Activated B cell treated with CpG ODN at 0.5 μM for 24 hours (primary cell): ENCODE results near the gene F2RL2. TPM values are rescaled to one million over a fixed set of nuclear protein-coding genes. Genes with fewer than 3 reads are reported as not detected.

Source experiments
- ATAC-seq: fragments of 200-7000 bp; cut with Tn5 transposase; one replicate; pipeline ENCODE4 v1.10.0; 2021; ENCODE audit warnings: low read depth, mild to moderate bottlenecking, moderate library complexity
- CTCF ChIA-PET: fragments of 350-600 bp; sonication (Branson Sonifier 250); formaldehyde crosslinking; loops from one replicate; lab custom pipeline; 2021; ENCODE audit warnings: antibody characterized with exemption; lab: Charles Lee
- POLR2A ChIA-PET: fragments of 350-600 bp; sonication (Branson Sonifier 250); formaldehyde crosslinking; loops from one replicate; lab custom pipeline; 2021; ENCODE audit warnings: antibody characterized with exemption; lab: Charles Lee
- DNase-seq: peaks from one replicate; pipeline ENCODE4 v3.0.0; 2022
- H3K27ac Mint-ChIP-seq: one replicate; pipeline ENCODE4 v1.8.0; 2020; ENCODE audit warnings: mixed read lengths
- H3K27me3 Mint-ChIP-seq: one replicate; pipeline ENCODE4 v1.8.0; 2021; ENCODE audit warnings: mixed read lengths
- H3K36me3 Mint-ChIP-seq: one replicate; pipeline ENCODE4 v1.8.0; 2021; ENCODE audit warnings: low read depth, mixed read lengths
- H3K4me1 Mint-ChIP-seq: one replicate; pipeline ENCODE4 v1.8.0; 2021; ENCODE audit warnings: mixed read lengths
- H3K4me3 Mint-ChIP-seq: one replicate; pipeline ENCODE4 v1.8.0; 2020; ENCODE audit warnings: mild to moderate bottlenecking, mixed read lengths
- H3K9me3 Mint-ChIP-seq: one replicate; pipeline ENCODE4 v1.8.0; 2020; ENCODE audit warnings: mixed read lengths
- CTCF ChIP-seq: fragments of 200-600 bp; IDR thresholded peaks from one replicate; pipeline ENCODE4 v1.8.0; 2022; ENCODE audit warnings: antibody characterized with exemption, mild to moderate bottlenecking
- intact Hi-C: fragments of 100-400 bp; cut with micrococcal nuclease; formaldehyde crosslinking; loops from one replicate; pipeline ENCODE4 v1.15.1; 2024
- total RNA-seq: library from RNA; stranded (reverse); gene quantifications from 2 replicates; pipeline ENCODE4 v1.2.3, GENCODE V29; 2022

Gene F2RL2
- total RNA-seq, 1 donor from 2014 or later, result not detected

DNA sequence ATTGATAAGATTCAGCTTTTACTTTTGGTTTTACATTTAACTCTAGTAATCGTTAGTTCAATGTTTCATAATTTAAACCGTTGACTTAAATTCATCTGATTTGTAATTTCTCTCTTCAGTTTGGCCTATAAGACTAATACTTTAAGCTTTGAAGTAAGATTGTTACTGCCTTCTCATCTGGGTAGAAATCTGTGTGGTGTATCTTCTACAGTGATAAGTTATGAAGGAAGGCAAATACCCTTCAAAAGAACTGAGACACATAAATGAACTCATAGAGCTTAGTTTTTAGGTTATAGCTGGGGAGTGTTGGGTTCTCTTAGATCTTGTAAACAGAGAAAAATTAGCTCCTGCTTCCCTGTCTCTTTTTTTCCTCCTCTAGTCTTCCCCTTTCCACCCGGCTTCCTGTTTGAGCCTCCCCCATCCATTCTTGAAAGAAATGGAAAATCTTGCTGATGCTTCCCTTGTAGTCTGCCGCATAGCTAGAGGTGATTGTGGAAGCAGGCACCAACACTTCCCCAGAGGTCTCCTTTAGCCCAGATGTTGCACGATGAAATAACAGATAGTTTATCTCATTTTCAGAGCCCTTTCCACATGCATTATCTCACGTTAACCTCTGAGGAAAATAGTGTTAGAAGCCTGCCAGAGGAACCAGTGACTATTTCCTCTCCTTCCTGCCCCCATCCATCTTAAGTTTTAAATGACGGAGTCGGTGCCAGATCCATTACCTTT, 2.0 kb upstream of the F2RL2 start:
- H3K36me3 Mint-ChIP-seq, result peaks cover 3% of the 10 kb centered on the region
- POLR2A ChIA-PET, result no interaction called here
- CTCF ChIA-PET, result no interaction called here
- TF ChIP-seq CTCF, result no peak
- no peaks in the 10 kb centered on the region for H3K27me3 Mint-ChIP-seq
- intact Hi-C loops, result no loop called here
- H3K27ac Mint-ChIP-seq, result no peak overlapping the region
- ATAC-seq, result no peak
- no peak overlapping the region for H3K4me3 Mint-ChIP-seq
- no peak for DNase-seq
- no peaks in the 10 kb centered on the region for H3K9me3 Mint-ChIP-seq
- no peaks in the 10 kb centered on the region for H3K4me1 Mint-ChIP-seq

DNA sequence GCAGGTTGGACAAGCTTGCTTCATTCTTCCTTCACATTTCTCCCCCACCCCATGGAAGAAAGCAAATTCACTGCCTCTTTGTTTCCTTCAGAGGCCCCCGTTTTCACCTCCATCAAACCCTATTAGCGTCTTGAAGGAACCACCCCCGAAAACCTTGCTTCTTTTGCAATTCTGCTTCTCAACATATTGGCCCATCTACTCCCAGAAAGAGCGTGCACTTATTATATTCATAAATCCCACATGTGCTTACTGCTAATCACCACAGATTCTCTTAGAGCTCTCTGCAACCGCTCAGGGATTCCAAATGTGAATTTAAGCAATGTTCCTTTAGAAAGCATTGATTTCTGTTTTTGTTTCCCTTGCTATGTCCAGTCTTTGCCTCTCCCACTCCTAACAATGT, 1.1 kb downstream of the F2RL2 start:
- Mint-ChIP-seq H3K36me3 (no peaks in the 10 kb centered on the region), H3K4me3 (no peak overlapping the region), H3K27ac (no peak overlapping the region), H3K4me1 (no peaks in the 10 kb centered on the region), H3K27me3 (no peaks in the 10 kb centered on the region), H3K9me3 (no peaks in the 10 kb centered on the region)
- ChIA-PET CTCF (no interaction called here), POLR2A (no interaction called here)
- DNase-seq, result no peak
- no peak for TF ChIP-seq CTCF
- ATAC-seq, result no peak
- intact Hi-C loops, result no loop called here

GRCh38 chr5:76620166-76620565, 3.0 kb downstream of the F2RL2 start:
- no peak for DNase-seq
- CTCF ChIA-PET, result no interaction called here
- POLR2A ChIA-PET, result no interaction called here
- Mint-ChIP-seq H3K4me3 (no peak overlapping the region), H3K9me3 (no peaks in the 10 kb centered on the region), H3K27me3 (no peaks in the 10 kb centered on the region), H3K27ac (no peak overlapping the region), H3K4me1 (no peaks in the 10 kb centered on the region), H3K36me3 (no peaks in the 10 kb centered on the region)
- intact Hi-C loops, result no loop called here
- TF ChIP-seq CTCF, result no peak
- no peak for ATAC-seq

DNA sequence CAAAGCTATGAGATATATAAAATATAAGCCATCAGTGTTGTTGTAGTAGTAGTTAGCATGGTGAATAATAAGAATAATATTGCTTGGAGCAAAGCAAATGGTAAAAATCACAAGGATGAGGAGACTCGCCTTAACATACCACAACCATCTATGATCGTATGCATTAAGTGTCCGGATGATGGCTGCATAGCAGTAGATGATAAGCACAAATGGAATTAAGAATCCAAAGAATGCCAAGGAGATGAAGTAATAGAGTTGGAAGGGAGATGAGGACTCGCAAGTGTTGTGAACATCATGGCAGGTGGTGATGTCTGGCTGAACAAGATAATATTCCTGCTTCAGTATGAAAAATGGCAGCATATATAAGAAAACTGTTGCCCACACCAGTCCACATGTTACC, 5.5 kb downstream of the F2RL2 start:
- no peak for TF ChIP-seq CTCF

DNA sequence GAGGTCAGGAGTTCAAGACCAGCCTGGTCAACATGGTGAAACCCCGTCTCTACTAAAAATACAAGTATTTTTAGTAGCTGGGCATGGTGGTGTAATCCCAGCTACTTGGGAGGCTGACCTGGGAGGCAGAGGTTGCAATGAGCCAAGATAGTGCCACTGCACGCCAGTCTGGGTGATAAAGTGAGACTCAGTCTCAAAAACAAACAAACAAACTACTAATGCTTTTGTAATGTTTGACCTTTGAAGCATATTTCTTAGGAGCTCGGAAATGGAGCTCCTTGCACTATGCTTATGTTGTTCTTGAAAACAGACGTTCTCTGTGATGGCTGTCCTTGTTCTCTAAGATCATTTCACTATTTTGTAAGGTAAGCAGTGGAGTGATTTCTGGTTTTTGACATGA, 6.0 kb downstream of the F2RL2 start:
- DNase-seq (no peak), ATAC-seq (no peak)
- no peak for TF ChIP-seq CTCF
- Mint-ChIP-seq H3K9me3 (no peaks in the 10 kb centered on the region), H3K27me3 (no peaks in the 10 kb centered on the region), H3K36me3 (no peaks in the 10 kb centered on the region), H3K4me1 (no peaks in the 10 kb centered on the region), H3K4me3 (no peak overlapping the region), H3K27ac (no peak overlapping the region)
- intact Hi-C loops, result no loop called here
- ChIA-PET POLR2A (no interaction called here), CTCF (no interaction called here)

More for the DNA sequence above, 5.5 kb downstream of the F2RL2 start:
- ChIA-PET POLR2A (no interaction called here), CTCF (no interaction called here)
- Mint-ChIP-seq H3K4me3 (no peak overlapping the region), H3K27me3 (no peaks in the 10 kb centered on the region), H3K27ac (no peak overlapping the region), H3K36me3 (no peaks in the 10 kb centered on the region), H3K9me3 (no peaks in the 10 kb centered on the region), H3K4me1 (no peaks in the 10 kb centered on the region)
- no peak for DNase-seq
- no peak for ATAC-seq
- intact Hi-C loops, result no loop called here
